Measurements from ENCODE around the gene ACYP1.

GRCh38 chr14:75069121-75069810 is 5.4 kb upstream of the ACYP1 start, which contains the start of gene ZC2HC1C:
- TF ChIP-seq CTCF (IDR thresholded peaks at IDR 0.05; ENCODE audit: low read depth, low read length) (no peak), POLR2A (IDR thresholded peaks at IDR 0.05; ENCODE audit: extremely low read depth, insufficient read length) (no peak)
